ENCODE measurements around the gene PRPF19.
A peak's percentile ranks its signal among the peaks of the same experiment; 100 is the strongest.

PRPF19 gene

DNA sequence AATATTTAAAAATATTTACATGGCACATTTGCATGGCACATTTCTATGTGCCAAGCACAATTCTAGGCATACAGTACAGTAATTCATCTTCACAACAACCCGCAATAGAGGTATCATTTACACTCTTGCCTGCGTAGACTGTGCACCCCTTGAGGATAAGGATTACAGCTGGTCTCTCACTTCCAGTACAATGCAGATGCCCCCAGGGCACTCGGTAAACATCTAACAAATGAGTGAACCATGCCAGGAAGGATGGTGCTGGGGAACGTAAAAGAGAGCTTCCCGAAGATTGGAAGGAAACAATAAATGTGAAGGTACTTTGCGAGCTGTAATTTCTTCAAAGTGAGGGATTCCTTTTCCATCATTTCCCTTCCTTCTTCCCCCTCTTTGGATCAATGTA is 1.3 kb downstream of the PRPF19 start:
- DNase-seq (ENCODE audit: low read depth), result no peak

DNA sequence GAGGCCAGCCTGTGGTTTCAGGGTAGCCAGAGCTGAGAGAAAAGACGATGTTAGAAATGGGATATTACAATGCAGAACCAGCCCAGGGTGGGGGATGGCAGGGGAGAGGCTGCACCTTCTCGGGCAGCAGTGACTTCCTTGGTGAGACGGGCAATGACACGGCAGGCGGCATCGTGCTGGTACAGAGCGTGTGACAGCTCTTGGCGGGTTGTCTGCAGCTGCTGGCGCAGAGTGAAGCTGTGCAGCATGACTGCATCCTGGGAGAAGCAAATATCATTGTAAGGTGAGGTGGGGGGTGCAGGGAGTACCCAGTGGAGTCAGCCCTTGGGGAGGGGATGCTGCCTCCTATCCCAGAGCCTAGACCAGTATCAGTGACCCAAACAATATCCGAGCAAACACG is 3.8 kb downstream of the PRPF19 start:
- DNase-seq (ENCODE audit: low read depth), result no peak

DNA sequence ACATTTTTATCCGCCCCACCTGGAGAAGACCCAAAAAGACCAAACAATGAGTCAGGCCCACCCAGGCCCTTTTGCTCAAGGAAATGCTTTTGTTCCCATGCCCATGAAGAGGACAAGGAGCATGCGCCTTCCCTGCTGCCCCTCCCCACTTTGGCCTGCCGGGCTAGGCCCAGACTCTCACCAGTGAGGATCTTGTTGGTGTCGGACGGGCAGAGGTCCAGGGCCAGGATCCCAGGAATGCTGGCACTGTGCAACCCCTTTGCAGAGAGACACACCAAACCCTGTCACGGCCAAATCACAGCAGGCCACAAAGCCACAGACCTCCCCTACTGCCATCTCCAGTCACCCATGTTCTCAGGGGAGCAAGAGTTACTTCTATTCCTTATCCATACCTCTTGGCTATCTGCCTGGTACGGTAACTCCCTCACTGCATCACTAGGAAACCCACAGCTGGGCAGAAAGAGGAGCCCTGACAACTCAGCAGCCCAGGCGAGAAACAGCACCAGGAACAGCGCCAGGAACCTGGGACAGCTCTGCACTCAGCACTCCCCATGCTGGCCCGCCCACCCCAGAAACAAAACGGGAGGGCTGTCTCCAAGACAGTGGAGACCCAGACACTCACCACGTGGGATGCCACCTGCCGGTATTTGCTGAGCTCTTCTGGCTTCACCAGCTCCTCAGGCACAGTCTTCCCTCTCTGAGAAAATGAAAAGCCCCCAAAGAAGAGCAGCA is 5.5 kb downstream of the PRPF19 start:
- DNase-seq (ENCODE audit: low read depth), result no peak

DNA sequence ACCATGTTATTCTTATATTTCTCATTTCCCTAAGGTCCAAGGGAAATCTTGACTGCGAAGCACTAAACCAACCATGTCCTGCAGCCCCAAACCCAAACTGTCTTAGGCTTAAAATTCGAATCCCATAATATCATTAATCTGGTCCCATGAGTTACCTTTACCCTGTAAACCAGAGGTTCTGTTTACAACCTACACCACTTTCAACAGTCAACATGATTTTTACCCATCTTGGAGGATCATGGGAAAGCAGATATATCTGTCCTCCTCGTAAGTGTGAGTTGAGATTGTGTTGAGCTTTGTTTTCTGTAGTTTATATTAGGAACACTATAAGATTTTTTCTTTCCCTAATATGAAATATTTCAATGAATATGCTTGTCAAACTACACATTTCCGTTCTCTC is 6.4 kb downstream of the PRPF19 start:
- DNase-seq (ENCODE audit: low read depth), result no peak

DNA sequence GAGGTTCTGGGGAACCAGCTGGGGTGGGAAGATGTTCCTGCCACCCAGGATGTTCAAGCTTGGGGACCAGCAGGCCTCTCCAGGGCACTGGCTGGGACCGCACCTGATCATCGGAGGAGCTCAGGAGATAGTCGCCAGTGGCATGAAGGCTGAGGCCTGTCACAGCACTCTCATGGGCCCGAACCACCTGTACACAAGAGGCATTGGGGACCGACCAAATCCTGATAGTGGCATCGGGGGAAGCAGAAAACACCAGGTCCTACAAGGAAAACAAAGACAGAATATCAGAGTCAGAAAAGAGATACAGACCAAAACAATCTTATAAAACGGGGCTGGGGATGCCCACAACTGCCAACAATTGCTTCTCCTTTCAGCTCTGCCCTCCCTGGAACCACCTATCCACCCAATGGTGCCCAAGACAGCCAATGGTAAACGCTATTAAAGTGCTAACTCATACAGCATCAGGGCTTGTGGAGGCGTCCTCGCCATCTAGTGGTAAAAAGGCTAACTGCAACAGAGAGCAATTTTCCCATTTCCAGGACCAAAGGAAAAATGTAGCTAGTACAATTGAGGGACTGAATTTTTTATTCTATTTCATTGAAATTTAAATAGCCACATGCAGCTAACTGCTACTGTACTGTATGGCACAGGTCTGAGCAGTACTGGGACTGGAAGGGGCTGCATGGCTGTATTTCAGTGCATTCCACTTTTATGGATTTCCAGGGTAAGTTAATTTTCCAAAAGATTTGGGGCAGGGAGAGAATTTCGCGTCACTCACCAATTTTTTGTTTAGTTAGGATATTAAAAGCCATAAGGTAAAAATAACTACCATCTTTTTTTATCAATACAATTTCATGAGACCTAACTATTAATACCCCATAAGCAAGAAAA is 7.1 kb downstream of the PRPF19 start:
- DNase-seq (ENCODE audit: low read depth), result peak; percentile 71

DNA sequence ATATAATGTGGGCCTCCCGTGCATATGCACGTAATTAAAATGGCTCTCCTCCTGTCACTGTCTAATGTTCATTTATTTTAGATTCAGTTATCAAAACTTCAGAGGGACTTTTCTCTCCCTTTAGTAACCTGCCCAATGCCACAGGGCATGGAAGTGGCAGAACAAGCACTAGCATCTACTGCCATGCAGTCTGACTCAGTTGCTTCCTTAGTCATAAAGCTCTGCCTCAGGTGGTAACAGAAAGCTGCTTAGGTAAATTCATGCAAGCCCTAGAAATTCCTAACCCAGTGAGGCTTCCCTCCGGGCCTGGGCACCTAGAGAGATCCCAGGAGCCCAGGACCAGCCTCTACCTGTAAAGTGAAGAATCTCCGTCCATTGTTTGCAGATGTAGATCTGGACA is 8.9 kb downstream of the PRPF19 start:
- DNase-seq (ENCODE audit: low read depth), result no peak

DNA sequence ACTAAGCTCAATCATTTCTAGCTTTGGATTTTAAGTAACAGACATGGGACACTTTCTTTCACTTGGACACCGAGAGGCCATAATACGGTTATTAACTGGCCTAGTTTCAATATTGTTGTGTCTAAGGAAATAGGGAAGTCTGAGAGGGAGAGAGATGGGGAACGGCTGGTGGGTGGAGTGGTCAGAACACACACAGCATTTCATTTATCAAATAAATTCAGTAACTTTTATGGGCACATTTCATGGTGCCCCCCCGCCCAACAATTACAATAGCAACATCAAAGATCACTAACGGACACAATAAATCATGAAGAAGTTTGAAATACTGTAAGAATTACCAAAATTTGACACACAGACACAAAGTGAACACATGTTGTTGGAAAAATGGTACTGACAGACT is 10.7 kb downstream of the PRPF19 start:
- no peak for DNase-seq (ENCODE audit: low read depth)

DNA sequence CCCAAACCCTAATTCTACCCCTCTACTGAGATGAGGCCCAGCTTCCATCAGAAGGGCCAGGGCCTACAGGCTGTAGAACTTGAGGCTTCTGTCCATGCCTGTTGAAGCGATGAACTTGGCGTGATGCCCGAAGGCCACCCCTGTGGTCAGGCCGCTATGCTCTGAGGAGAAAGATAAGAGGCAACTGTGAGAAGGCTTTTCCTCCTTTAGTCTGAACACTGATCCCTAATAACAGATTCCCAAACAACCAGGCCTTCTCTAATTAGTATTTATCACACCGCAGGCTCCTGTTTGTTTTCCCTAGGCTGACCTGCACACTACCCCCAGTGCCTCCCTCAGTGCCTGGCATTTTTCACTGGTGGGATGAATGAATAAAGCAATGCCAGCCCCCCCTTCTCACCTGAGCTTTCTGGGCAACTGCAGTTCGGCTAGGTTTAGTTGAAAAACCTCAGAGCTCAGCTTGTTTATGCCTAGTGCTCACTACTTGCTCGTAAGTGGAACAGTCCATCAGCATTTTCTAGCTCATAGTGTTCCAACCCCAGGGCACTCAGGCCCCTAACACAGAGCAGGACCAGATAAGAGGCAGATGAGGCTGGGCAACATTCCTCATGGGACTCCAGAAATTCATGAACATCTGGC is 15.2 kb downstream of the PRPF19 start:
- peak; percentile 67 for DNase-seq (ENCODE audit: low read depth)

DNA sequence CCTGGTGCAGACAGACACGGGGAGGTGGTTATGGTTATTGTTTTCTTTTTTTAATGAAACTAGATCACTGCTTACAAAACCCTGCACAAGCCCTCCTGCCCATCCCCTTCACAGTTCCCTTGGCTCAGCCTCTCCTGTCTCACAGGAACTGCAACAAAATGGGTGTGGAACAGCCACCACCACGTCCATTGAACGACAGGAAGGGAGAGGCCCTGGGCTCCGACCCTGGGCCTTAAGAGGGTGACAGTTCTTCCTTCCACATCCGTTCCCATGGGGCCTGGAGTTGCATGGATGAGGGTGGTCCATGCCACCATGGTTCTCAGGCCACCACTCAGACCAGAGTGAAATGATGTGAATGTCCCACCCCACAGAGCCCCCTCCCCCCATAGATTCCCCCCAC is 15.7 kb downstream of the PRPF19 start:
- DNase-seq (ENCODE audit: low read depth), result no peak

DNA sequence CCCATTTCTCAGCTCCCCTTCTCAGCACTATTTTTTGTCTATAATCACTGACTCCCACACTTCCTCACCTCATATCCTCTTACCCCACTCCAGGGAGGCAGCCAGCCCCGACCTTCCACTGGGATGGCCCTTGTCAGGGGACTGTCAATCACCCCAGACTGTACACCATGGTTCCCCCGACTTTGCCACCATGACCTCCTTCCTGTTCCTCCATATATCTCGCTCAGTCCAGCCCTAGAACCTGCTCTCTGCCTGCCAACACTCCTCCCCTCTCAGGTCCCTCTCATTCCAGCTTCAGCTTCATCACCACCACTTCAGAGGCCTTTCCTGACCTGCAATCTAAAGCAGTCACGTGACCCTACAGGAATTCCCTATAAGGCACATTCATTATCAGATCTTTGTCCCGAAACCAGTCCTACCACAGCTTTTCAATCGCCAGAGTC is 16.5 kb downstream of the PRPF19 start:
- no peak for DNase-seq (ENCODE audit: low read depth)

DNA sequence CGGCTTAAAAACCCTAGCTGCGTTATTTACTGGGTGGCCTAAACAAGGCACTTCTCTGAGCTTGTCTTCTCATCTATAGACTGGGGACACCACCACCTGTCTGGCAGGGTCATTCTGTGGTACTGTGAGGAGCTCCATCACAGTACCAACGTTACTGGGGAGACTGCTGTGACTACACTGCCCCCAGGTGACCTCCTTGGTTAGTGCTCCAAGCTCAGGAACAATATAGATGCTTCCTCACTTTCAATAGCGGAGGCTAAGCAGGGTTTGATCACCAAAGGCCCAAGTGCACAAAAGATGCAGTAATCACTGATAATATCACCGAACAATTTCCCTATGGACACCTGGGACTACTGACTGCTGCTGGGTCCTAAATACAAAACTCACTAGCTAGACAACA is 18.8 kb downstream of the PRPF19 start:
- DNase-seq (ENCODE audit: low read depth), result peak; percentile 62

DNA sequence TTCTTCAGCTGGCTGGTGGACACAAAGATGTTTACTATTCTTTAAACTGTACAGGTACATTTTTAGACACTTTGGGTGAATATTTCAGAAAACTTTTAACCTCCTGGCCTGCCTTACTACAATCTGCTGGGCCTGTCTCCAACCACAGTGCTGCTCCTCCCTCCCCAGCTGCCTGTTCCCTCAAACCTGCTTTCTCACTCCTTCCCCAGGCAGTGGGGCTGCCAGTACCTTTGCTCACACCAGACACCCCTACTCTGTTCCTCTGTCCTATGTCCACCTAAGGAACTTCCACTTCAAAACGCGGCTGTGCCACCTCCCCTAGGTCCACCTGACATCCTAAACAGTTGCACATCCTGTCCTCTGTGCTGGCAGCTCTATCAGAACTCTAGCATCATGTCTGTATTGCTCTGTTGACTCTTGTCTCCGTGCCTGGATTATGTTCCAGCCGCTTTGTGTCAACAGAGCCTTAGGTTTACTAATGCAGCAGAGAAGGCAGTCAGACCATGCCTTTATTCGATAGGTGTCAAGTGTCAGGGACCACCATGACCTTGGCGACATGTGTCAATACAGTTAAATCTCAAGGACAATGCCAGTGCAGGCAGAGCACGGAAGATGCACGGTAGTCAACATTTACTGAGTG is 25.6 kb downstream of the PRPF19 start:
- DNase-seq (ENCODE audit: low read depth), result no peak

DNA sequence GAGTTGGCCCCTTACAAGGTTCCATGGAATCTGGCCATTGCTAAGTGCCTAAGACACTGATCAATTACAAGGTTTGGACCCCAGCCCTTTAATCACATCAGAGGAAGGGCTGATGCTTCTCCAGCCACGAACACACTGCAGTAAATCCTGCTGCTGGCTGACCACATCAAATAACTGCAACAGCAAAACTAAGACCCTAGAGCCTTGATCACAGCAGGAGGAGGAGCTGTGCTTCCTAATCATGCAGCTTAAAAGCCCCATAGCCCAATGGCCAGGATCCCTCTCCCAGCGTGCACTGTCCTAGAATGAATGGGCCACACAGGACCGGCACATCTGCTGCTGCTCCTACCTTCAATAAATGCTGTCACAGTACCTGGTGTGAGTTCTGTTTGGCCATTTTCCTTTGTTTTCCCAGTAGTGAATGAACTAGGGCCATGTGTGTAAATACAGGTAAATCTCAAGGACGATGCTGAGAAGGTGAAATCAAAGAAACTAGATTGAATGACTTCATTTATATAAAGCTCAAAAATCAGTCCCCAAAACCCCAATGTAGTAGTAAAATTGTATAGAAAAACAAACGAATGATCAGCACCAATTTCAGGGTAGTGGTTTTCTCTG is 26.3 kb downstream of the PRPF19 start:
- no peak for DNase-seq (ENCODE audit: low read depth)

DNA sequence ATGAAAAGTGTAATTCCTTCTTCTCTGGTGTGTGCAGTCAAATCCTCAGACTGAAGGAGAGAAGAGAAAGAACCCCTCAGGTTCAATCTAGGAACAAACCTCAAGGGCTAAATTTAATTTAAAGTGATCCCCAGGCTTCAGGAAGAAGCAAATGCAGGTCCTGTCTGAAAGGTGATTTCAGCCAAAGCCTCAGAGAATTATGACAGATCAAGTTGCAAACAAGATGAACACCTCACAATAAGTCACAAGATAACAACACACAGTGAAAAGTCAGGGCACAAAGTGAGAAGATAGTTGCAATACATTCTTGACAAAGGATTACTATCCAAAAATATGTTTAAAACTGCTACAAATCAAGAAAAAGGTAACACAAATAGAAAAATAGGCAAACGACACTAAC is 27.3 kb downstream of the PRPF19 start:
- DNase-seq (ENCODE audit: low read depth), result no peak

DNA sequence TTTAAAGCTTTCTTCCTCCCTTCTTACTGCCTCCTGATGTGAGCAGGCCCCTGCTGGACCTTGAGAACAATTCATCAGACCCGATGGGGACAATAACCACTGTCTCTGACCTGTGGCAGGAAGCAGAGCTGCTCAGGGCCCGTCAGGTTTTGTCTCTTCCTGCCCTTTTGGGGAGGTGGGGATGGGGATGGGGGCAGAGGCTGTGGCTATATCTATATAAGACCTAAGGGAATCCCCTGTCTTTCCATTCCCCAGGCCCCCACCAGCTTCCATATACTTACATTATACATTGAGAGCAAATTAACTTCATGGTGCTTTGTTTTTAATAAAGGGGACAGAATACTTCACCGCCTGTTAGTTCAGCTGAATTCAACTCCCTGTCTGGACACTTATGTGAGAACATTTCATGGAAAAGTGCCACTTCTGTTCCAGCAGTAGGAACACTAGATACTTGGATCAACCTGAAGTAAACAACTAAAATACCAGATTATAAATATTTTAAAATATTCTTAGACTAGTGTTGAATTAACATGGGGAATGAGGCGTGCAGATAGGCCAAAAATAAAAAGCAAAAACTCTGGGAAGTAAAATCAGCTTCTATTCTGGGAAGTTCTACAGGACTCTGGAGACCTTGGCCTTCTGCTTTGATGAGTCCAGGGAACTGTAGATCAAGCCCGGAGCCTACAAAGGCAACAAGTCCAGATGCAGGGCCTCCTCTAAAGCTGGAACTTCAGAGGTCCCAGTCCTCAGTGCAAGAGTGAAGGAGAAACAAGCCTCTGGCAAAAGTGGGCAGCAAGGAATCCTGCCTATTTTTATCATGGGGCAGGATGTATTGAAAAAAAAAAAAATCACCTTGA is 27.9 kb downstream of the PRPF19 start:
- no peak for DNase-seq (ENCODE audit: low read depth)

DNA sequence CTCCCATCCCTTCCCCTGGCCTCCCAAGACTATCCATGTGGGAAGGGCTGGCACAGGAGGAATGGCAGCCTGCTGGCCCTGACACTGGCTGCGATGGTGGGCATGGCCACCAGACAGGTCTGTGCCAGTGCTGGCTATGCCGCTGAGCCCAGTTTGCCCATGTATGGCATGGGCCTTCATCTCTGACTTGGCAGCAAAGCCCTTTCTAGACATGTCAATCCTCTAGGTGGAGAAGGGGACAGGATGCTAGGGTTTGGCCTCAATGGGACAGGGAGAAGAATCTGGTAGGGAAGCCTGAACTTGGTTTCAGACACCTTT is 30.3 kb downstream of the PRPF19 start:
- no peak for DNase-seq (ENCODE audit: low read depth)

DNA sequence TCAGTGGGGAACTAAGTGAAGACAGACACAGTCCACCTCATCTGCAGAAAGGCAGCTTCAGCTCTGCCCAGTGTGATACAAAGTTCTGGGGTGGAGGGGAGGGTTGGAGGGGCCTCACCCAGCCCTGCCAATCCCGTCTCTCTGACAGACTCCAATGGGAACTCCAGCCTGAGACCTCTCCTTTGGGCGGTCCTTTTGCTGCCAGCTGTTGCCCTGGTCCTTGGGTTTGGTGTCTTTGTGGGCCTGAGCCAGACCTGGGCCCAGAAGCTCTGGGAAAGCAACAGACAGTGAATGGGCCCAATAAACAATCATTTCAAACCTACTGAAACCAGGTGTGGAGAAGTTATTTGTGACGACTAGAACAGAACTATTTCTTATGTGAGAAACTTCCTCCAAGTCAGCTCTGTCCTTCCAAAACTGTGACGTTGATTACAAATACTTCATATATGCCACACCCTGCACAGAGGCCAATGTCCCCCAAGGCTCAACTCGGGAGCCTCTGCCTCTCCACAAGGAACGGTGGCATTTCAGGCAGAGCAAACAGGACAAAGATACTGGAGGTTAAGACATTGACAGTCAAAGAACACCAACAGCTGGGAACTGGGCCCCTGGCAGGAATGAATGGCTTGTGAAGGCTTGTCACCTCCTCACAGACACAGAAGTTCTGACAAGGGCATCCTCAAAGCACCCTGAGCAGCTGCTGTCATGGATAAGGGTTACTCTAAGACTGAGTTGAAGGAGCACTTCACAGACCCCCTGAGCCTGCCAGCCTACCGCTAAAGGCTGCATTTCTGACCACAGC is 30.8 kb downstream of the PRPF19 start:
- DNase-seq (ENCODE audit: low read depth), result no peak

DNA sequence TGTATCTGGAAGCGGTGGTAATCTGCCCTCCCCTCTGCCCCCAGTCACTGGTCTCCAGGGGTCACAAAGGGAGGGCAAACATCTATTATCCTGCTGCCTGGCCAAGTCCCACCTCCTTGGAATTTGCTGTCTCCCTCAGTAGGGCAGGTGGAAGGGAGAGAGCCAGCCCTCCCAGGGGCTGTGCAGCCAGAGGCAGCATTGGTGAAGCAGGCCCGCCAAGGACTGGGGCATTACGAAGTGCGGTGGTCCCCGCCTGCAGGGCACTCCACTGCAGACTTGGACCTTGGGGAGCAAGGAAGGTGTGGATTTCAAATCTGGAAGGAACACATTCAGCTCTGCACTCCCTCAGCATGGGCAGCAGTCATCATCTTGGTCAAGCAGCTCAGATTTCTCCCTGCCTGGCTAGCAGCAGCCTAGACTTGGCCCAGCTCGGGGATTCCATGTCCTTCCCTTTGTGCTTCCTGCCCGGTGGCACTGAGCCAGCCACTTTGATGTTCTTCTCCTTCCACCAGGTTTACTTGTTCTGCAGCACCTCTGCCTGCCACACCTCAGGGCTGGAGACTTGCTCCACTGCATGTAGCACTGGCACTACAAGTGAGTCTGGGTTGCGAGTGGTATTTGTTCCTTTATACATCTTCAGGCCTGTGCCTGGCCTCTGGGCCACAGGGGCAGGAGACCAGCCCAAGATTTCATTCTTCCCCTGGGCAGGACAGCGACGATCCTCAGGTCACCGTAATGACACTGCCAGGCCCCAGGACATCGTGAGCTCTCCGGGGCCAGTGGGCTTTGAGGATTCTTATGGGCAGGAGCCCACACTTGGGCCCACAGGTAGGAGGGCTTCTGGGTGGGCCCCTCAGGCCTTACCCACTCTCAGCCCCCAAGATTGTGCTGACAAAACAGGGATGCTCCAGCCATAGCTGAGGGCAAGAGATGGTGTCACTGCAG is 31.7 kb downstream of the PRPF19 start:
- DNase-seq (ENCODE audit: low read depth), result no peak

DNA sequence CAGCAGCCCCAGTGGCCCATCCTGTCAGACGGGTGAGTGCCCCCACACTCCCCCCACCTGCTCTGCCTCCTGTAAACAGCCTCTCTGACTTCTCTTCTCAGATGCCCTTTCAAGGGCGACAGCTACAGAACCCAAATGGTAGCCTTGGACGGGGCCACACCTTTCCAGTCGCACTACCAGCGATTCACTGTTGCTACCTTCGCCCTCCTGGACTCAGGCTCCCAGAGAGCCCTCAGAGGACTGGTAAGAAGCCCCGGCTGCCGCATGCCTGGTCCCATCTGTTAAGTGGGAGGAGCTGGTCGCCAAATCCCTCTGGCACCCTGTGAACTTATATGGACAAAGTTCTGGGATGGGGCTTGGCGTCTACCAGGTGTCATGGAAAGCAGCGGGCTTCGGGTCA is 32.9 kb downstream of the PRPF19 start:
- DNase-seq (ENCODE audit: low read depth), result no peak
